H1 (cell line): ENCODE results near the gene RGS6.

ENCODE experiments used
- CBX5 ChIP-seq: fragments of 300-800, 300-1000 bp; sonication (generic); IDR thresholded peaks from 2 replicates; pipeline ENCODE4 v1.7.1; 2016; ENCODE audit warnings: antibody characterized with exemption, low read length, low read depth
- CBX8 ChIP-seq: fragments of 300-800, 300-1000 bp; sonication (generic); IDR thresholded peaks from 2 replicates; pipeline ENCODE4 v1.7.1; 2016; ENCODE audit warnings: low read depth, low read length, borderline replicate concordance
- CREB1 ChIP-seq: IDR thresholded peaks from 2 replicates; pipeline ENCODE4 v1.6.1; 2012; ENCODE audit warnings: inconsistent platforms
- CTCF ChIP-seq, 3 experiments: IDR thresholded peaks; 1 replicate in 2 of 3; 2 replicates in 1 of 3; pipeline versions ENCODE4 v1.5.1 to v1.6.1; 2011; ENCODE audit warnings: low read length in 3 of 3, mild to moderate bottlenecking in 3 of 3, inconsistent platforms in 2 of 3, low read depth in 1 of 3, moderate library complexity in 1 of 3; ENCODE audit not compliant: insufficient read depth in 1 of 3; ENCODE audit errors: control extremely low read depth in 1 of 3
- FOSL1 ChIP-seq: IDR thresholded peaks from 2 replicates; pipeline ENCODE4 v1.6.1; 2011; ENCODE audit warnings: mild to moderate bottlenecking, low read depth, low read length, moderate library complexity; ENCODE audit not compliant: insufficient read depth
- GTF2F1 ChIP-seq: IDR thresholded peaks from 2 replicates; pipeline ENCODE4 v1.6.1; 2012; ENCODE audit warnings: low read depth, low read length, improper control_type of control experiment, borderline replicate concordance
- JUN ChIP-seq: IDR thresholded peaks from 2 replicates; pipeline ENCODE4 v1.6.1; 2011; ENCODE audit warnings: low read depth, mild to moderate bottlenecking, improper control_type of control experiment, low read length
- KDM5A ChIP-seq: fragments of 200-600 bp; IDR thresholded peaks from 2 replicates; pipeline ENCODE4 v1.7.1; 2012; ENCODE audit warnings: mild to moderate bottlenecking, low read length, inconsistent platforms, mixed read lengths
- POLR2AphosphoS5 ChIP-seq: IDR thresholded peaks from 2 replicates; pipeline ENCODE4 v1.6.1; 2011; ENCODE audit warnings: low read depth, low read length
- RAD21 ChIP-seq, 2 experiments: IDR thresholded peaks in 1 of 2; conservative IDR thresholded peaks in 1 of 2; 2 replicates each; pipeline ENCODE4 v1.6.1; 2011; ENCODE audit warnings: low read depth in 2 of 2, low read length in 2 of 2, improper control_type of control experiment in 1 of 2, inconsistent platforms in 1 of 2, mild to moderate bottlenecking in 1 of 2, moderate library complexity in 1 of 2
- RNF2 ChIP-seq: fragments of 200-900, 300-1000 bp; sonication (generic); IDR thresholded peaks from 2 replicates; pipeline ENCODE4 v1.7.1; 2016; ENCODE audit warnings: borderline replicate concordance, low read depth, mild to moderate bottlenecking, antibody characterized with exemption, low read length; ENCODE audit not compliant: poor library complexity, severe bottlenecking; ENCODE audit errors: missing control alignments
- SUZ12 ChIP-seq: fragments of 200-600 bp; sonication (generic); IDR thresholded peaks from 2 replicates; pipeline ENCODE4 v1.6.1; 2012; ENCODE audit warnings: mild to moderate bottlenecking, inconsistent platforms, low read length, moderate library complexity, mixed read lengths
- USF2 ChIP-seq: IDR thresholded peaks from 2 replicates; pipeline ENCODE4 v1.6.1; 2011; ENCODE audit warnings: low read length, improper control_type of control experiment

GRCh38 chr14:72512925-72513324 lies 580.7 kb downstream of the RGS6 start:
- no peak for TF ChIP-seq KDM5A
- no peak for TF ChIP-seq CTCF (IDR thresholded peaks at IDR 0.05; ENCODE audit: control extremely low read depth in 1 of 3, insufficient read depth in 1 of 3, low read depth in 1 of 3, low read length in 3 of 3)
- TF ChIP-seq CBX5 = no peak
- no peak for TF ChIP-seq RNF2
- no peak for TF ChIP-seq CREB1
- no peak for TF ChIP-seq USF2
- no peak for TF ChIP-seq JUN
- TF ChIP-seq POLR2AphosphoS5 = no peak
- TF ChIP-seq FOSL1 = no peak
- no peak for TF ChIP-seq CBX8
- TF ChIP-seq RAD21 (IDR thresholded peaks at IDR 0.05 in 1 of 2, conservative IDR thresholded peaks at IDR 0.05 in 1 of 2; ENCODE audit: low read depth in 2 of 2, low read length in 2 of 2) = no peak
- TF ChIP-seq SUZ12 = no peak
- TF ChIP-seq GTF2F1 = no peak
